Stimulated activated CD4-positive, alpha-beta T cell treated with anti-CD3 and anti-CD28 coated beads, Interleukin-1b, Interleukin-23, amount 100 ng/mL, for 1 hour (primary cell): ENCODE results near the gene RSAD2.
"Not testable (repeated sequence)": the region's sequence is repeated elsewhere in the genome, so short reads cannot be mapped to it uniquely, and the experiment has no call there.

Source experiments
- DNase-seq, 2 donors: peaks; one replicate each; pipeline ENCODE4 v3.0.0-alpha.2; 2020; ENCODE audit warnings: low read depth in 2 of 2

RSAD2 gene

GRCh38 chr2:6864231-6864754, 13.3 kb upstream of the RSAD2 start:
- DNase-seq = no peak

GRCh38 chr2:6864923-6865345, 12.6 kb upstream of the RSAD2 start:
- no peak for DNase-seq

GRCh38 chr2:6865346-6866274, 12.0 kb upstream of the RSAD2 start, which contains the start of gene CMPK2:
Gene CMPK2, minus strand, starts transcription at chr2:6865907. Its CDS starts 211 bp downstream, at chr2:6865696.
- DNase-seq = peak in 1 of 2 donors; percentile 40

GRCh38 chr2:6866275-6866671, 11.3 kb upstream of the RSAD2 start:
- no peak for DNase-seq

GRCh38 chr2:6866982-6867381, 10.6 kb upstream of the RSAD2 start:
- DNase-seq = no peak

- no peak for DNase-seq
These were observed 5.2 kb upstream of the RSAD2 start for GRCh38 chr2:6872394-6872793.

- DNase-seq = no peak
These were observed 3.5 kb upstream of the RSAD2 start for GRCh38 chr2:6874032-6874431.

GRCh38 chr2:6876309-6876708, 1.3 kb upstream of the RSAD2 start:
- no peak for DNase-seq

GRCh38 chr2:6878549-6878948, 972 bp downstream of the RSAD2 start:
- no peak for DNase-seq

- DNase-seq = no peak
These were observed 1.4 kb downstream of the RSAD2 start for GRCh38 chr2:6879011-6879410.

- no peak for DNase-seq
These were observed 2.7 kb downstream of the RSAD2 start for GRCh38 chr2:6880200-6880733.

GRCh38 chr2:6881046-6881445, 3.5 kb downstream of the RSAD2 start:
- no peak for DNase-seq

GRCh38 chr2:6881516-6881915, 3.9 kb downstream of the RSAD2 start:
- DNase-seq = no peak

GRCh38 chr2:6883448-6884122, 6.0 kb downstream of the RSAD2 start:
- DNase-seq = no peak

GRCh38 chr2:6885551-6885950, 8.0 kb downstream of the RSAD2 start:
- no peak for DNase-seq

- no peak for DNase-seq
These were observed 8.4 kb downstream of the RSAD2 start for GRCh38 chr2:6885968-6886367.

- no peak for DNase-seq
These were observed 10.2 kb downstream of the RSAD2 start for GRCh38 chr2:6887751-6888192.

GRCh38 chr2:6888724-6889123, 11.1 kb downstream of the RSAD2 start:
- DNase-seq = no peak

- DNase-seq = no peak
These were observed 16.4 kb downstream of the RSAD2 start for GRCh38 chr2:6893876-6894482.

GRCh38 chr2:6896930-6897759, 19.6 kb downstream of the RSAD2 start:
- no peak for DNase-seq

- not testable (repeated sequence) for DNase-seq
These were observed 25.0 kb downstream of the RSAD2 start for GRCh38 chr2:6902581-6902980.
